ENCODE measurements around the gene POLN. TPM values are rescaled to one million over a fixed set of nuclear protein-coding genes. Genes with fewer than 3 reads are reported as not detected.
A peak's percentile ranks its signal among the peaks of the same experiment; 100 is the strongest.
"Not testable (repeated sequence)": the region's sequence is repeated elsewhere in the genome, so short reads cannot be mapped to it uniquely, and the experiment has no call there.

POLN gene
- polyA plus RNA-seq, 1 experiment = 1.5 TPM

- POLR2A ChIA-PET = no interaction called here
- peak; percentile 11; the same call in 1 of the 2 replicates for TF ChIP-seq CTCF (IDR thresholded peaks at IDR 0.05; ENCODE audit: insufficient read depth, low read depth, low read length)
- Histone ChIP-seq H3K27me3 (ENCODE audit: control insufficient read depth, insufficient read depth, low read length) (peaks cover 3% of the 10 kb centered on the region; the same call in 1 of the 2 replicates), H3K36me3 (ENCODE audit: control insufficient read depth, insufficient read depth, low read length) (no peaks in the 10 kb centered on the region), H3K4me3 (ENCODE audit: low read depth, low read length) (no peak overlapping the region)
- CTCF ChIA-PET = interaction anchor here (0.7 kb wide), 1 partner anchor 92 kb away, joined by 3 read pairs; no protein-coding TSS in a partner anchor
- no peak for DNase-seq (ENCODE audit: low read depth)
Observed at GRCh38 chr4:2280531-2281300, 38.8 kb upstream of the POLN start.

GRCh38 chr4:2277956-2278355 lies 36.0 kb upstream of the POLN start:
- Histone ChIP-seq H3K27me3 (ENCODE audit: control insufficient read depth, insufficient read depth, low read length) (peaks cover 3% of the 10 kb centered on the region; the same call in 1 of the 2 replicates), H3K36me3 (ENCODE audit: control insufficient read depth, insufficient read depth, low read length) (no peaks in the 10 kb centered on the region), H3K4me3 (ENCODE audit: low read depth, low read length) (no peak overlapping the region)
- no peak for TF ChIP-seq CTCF (IDR thresholded peaks at IDR 0.05; ENCODE audit: insufficient read depth, low read depth, low read length)
- ChIA-PET CTCF (no interaction called here), POLR2A (no interaction called here)
- no peak for DNase-seq (ENCODE audit: low read depth)

GRCh38 chr4:2276581-2277325 lies 34.8 kb upstream of the POLN start:
- DNase-seq (ENCODE audit: low read depth) = no peak
- TF ChIP-seq CTCF (IDR thresholded peaks at IDR 0.05; ENCODE audit: insufficient read depth, low read depth, low read length) = no peak
- ChIA-PET CTCF (no interaction called here), POLR2A (no interaction called here)
- Histone ChIP-seq H3K27me3 (ENCODE audit: control insufficient read depth, insufficient read depth, low read length) (peaks cover 2% of the 10 kb centered on the region; the same call in 1 of the 2 replicates), H3K36me3 (ENCODE audit: control insufficient read depth, insufficient read depth, low read length) (no peaks in the 10 kb centered on the region), H3K4me3 (ENCODE audit: low read depth, low read length) (no peak overlapping the region)

- no peak for TF ChIP-seq CTCF (IDR thresholded peaks at IDR 0.05; ENCODE audit: insufficient read depth, low read depth, low read length)
- no peak overlapping the region for H3K4me3 ChIP-seq (ENCODE audit: low read depth, low read length)
- H3K36me3 ChIP-seq (ENCODE audit: control insufficient read depth, insufficient read depth, low read length) = no peaks in the 10 kb centered on the region
- POLR2A ChIA-PET = no interaction called here
- H3K27me3 ChIP-seq (ENCODE audit: control insufficient read depth, insufficient read depth, low read length) = no peaks in the 10 kb centered on the region
- CTCF ChIA-PET = no interaction called here
- no peak for DNase-seq (ENCODE audit: low read depth)
Observed at GRCh38 chr4:2275546-2276251, 33.8 kb upstream of the POLN start.

GRCh38 chr4:2275044-2275397 lies 33.1 kb upstream of the POLN start:
- H3K4me3 ChIP-seq (ENCODE audit: low read depth, low read length); POLR2A ChIA-PET; DNase-seq (ENCODE audit: low read depth); H3K36me3 ChIP-seq (ENCODE audit: control insufficient read depth, insufficient read depth, low read length); H3K27me3 ChIP-seq (ENCODE audit: control insufficient read depth, insufficient read depth, low read length); CTCF ChIA-PET: not testable (repeated sequence)

Measured in BJ (cell line).